Bone marrow (tissue), 2 donors: ENCODE results near the gene GNAZ.

Experiments
- DNase-seq, 2 donors: peaks; one replicate each; lab custom pipeline; 2025; lab: John Stamatoyannopoulos, UW

GNAZ gene

GRCh38 chr22:23077627-23078461 is 7.5 kb downstream of the GNAZ start:
- no peak for DNase-seq

GRCh38 chr22:23078462-23078787 is 8.1 kb downstream of the GNAZ start:
- DNase-seq = no peak

- no peak for DNase-seq
These were observed 9.0 kb downstream of the GNAZ start for GRCh38 chr22:23079240-23079768.

GRCh38 chr22:23079814-23080521 is 9.6 kb downstream of the GNAZ start:
- DNase-seq = no peak

- no peak for DNase-seq
These were observed 10.4 kb downstream of the GNAZ start for GRCh38 chr22:23080613-23081290.

GRCh38 chr22:23082534-23083314 is 12.4 kb downstream of the GNAZ start:
- DNase-seq = no peak

- DNase-seq = no peak
These were observed 13.1 kb downstream of the GNAZ start for GRCh38 chr22:23083315-23084021.

- DNase-seq = no peak
These were observed 14.4 kb downstream of the GNAZ start for GRCh38 chr22:23084453-23085350.

GRCh38 chr22:23085351-23085671 is 15.0 kb downstream of the GNAZ start:
- DNase-seq = no peak

GRCh38 chr22:23085785-23086184 is 15.5 kb downstream of the GNAZ start:
- DNase-seq = no peak

- DNase-seq = no peak
These were observed 15.9 kb downstream of the GNAZ start for GRCh38 chr22:23086263-23086662.

- DNase-seq = no peak
These were observed 16.5 kb downstream of the GNAZ start for GRCh38 chr22:23086787-23087186.

GRCh38 chr22:23088199-23088604 is 17.9 kb downstream of the GNAZ start:
- no peak for DNase-seq

GRCh38 chr22:23089010-23089409 is 18.7 kb downstream of the GNAZ start:
- DNase-seq = no peak

GRCh38 chr22:23089633-23090456 is 19.5 kb downstream of the GNAZ start:
- DNase-seq = no peak

GRCh38 chr22:23090457-23090835 is 20.1 kb downstream of the GNAZ start:
- DNase-seq = no peak

- no peak for DNase-seq
These were observed 21.4 kb downstream of the GNAZ start for GRCh38 chr22:23091760-23092159.

GRCh38 chr22:23092217-23092955 is 22.1 kb downstream of the GNAZ start:
- no peak for DNase-seq
